Middle frontal gyrus (tissue), 1 donor: ENCODE results near the gene CA4.
"Not testable (repeated sequence)": the region's sequence is repeated elsewhere in the genome, so short reads cannot be mapped to it uniquely, and the experiment has no call there.

ENCODE experiments used
- DNase-seq: peaks from one replicate; pipeline ENCODE4 v3.0.0-alpha.2; 2015; ENCODE audit warnings: low spot score; ENCODE audit errors: extremely low spot score

The CA4 gene

DNA sequence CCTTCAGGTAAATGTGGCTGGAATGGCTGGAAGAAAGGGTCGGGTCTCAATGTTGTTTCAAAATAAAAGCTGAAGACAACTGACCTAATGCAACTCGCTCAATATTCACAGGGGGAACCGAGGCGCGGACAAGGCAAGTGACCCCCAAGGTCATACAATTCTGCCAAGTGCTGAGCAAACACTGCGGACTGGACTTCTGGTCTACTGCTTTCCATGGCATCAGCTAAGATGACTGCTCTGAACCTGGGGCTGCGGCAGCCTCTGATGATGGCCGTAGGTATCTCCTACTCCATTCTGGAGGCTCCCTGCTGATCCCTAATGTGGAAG, 21.9 kb downstream of the CA4 start:
- DNase-seq: no peak

DNA sequence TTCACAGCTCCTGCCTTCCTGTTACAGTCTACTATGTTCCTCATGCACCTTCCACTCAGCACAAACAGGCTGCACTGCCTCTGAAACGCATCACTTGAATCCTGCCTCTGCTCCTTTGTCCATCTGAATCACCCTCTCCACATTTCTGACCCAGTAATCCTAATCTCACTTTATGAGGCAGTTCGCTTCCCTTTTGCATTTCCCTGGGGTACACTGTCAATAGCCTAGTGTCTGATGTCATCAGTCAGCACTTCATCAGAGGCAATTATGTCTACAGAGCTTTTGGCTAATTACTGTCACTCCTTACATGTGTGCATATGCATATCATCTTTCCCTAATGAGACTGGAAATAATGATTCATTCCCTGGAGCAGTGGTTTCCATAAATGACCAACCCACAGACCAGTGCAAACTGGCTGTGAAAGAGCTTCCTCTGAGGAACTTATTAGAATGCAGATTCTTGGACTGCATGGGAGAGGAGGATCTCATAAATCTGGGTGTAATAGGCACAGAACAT, 23.6 kb downstream of the CA4 start:
- DNase-seq: no peak

DNA sequence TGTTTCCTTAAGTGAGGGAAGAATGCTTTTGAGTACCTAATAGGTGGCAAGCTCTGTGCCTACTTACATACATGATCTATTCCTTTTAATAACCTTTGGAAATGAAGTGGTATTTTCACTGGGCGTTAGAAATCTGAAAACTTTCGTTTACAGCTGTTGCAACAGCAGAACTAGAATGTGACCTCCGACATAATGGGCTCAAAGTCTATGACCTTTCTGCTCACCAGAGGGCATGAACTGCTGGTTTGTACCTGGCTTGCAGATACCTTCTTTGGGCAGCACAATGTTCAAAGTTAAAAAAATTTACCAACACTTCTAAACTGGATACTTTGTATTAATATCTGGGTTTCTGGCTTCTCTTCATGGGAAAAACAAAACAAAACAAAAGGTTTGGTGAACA, 24.3 kb downstream of the CA4 start:
- no peak for DNase-seq

DNA sequence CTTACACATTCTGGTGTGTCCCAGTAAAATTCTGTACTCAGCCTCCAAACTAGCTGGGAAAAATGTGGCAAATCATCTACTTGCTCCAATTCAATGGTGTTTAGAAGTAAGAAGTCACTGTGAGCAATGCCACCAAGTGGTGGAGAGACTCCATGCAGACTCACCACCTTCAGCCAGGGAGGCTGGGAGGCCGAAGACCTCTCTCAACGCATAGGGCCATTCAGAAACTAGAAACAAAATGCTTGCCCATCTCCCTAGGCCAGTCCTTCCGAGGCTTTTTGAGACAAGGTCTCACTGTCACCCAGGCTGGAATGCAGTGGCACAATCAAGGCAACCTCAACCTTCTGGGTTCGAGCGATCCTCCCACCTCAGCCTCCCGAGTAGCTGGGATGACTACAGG, 25.0 kb downstream of the CA4 start:
- not testable (repeated sequence) for DNase-seq

GRCh38 chr17:60176763-60177162, 27.0 kb downstream of the CA4 start:
- DNase-seq: not testable (repeated sequence)

DNA sequence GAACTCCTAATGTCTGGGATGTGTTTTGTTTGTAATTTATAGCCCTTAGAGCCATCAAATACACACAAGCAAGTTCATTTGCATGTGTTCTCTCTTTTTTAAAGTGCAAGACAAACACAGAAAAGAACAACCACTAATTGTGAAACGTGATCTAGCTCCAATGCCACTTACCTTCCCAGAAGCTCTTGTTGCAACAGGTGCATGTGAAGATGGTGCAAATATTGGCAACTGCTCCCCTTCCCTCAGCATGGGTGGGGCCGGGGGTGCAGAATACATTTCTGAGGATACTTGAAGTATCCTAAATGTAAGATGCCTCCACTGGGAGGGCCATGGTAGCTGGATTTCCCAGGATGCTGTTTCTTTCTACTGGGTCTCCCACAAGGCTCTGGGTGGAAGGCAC, 28.4 kb downstream of the CA4 start:
- DNase-seq: not testable (repeated sequence)

DNA sequence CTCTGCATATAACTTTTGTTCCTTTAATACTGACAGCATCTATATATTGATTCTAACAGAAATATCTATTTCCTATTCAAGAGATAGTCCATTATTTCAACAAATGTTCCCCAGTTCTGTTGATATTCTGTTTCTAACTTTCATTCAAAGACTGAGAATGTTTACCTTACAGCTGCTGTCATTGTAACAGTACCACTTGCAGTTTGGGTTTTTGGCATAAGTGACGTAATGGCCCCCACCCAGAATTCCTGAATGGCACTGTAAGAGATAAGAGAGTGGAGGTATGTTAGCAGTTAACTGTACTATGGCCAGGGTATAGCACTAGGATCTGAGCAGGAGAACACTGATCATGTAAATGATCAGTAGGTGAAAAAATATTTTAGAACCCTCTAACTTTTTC, 30.6 kb downstream of the CA4 start:
- DNase-seq: not testable (repeated sequence)

GRCh38 chr17:60186372-60186771, 36.6 kb downstream of the CA4 start:
- not testable (repeated sequence) for DNase-seq

GRCh38 chr17:60186846-60187745, 37.3 kb downstream of the CA4 start:
- not testable (repeated sequence) for DNase-seq

DNA sequence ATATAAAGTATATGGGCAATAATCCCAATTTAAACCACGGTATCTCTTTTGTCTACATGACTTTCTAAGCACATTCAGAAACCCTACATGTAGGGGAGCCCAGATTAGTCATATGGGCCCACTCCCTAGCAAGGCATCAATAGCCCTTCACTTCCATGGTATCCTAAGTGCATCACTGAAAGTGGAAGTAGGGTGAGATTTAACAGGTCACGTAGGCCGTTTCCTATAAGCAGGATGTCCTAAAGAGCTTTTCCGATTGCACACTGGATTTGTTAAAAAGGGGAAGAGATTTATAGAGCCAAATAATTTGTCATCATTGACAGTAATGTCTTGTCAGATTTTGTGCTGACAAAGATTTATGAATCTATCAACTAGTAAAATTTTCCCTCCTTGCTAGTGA, 39.0 kb downstream of the CA4 start:
- no peak for DNase-seq

DNA sequence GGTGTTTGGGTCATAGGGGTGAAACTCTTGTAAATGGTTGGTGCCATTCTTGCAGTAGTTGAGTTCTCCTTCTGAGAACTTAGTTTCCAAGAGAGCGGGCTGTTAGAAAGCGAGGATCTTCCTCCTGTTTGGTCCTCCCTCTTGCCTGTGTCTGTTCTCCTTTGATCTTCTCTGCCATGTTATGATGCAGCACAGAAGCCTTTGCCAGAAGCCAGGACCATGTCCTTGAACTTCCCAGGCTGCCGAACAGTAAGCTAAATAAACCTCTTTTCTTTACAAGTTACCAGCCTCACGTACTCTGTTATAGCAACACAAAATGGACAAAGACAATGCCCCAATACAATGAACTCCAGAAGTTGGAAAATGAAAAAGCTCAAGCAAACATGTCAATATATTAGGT, 40.3 kb downstream of the CA4 start:
- DNase-seq: not testable (repeated sequence)

GRCh38 chr17:60193032-60193431, 43.3 kb downstream of the CA4 start:
- DNase-seq: not testable (repeated sequence)

GRCh38 chr17:60193482-60193881, 43.7 kb downstream of the CA4 start:
- DNase-seq: no peak

- DNase-seq: not testable (repeated sequence)
These were observed 44.4 kb downstream of the CA4 start for GRCh38 chr17:60194141-60194540.

- DNase-seq: not testable (repeated sequence)
These were observed 48.9 kb downstream of the CA4 start for GRCh38 chr17:60198630-60199029.

DNA sequence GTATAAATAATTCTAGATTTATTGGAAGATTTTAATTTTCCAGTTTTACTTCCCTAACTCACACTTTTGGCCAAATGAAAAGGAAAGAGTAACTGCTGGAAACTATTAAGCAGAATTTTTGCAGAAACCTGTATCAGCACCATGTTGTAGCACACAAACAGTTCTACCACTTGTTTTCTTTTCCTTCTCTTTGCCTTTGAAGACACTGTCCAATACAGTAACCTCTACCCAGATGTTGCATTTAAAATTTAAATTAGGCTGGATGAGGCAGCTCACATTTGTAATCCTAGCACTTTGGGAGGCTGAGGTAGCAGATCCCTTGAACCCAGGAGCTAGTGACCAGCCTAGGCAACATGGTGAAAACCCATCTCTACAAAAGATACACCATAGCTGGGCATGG, 56.0 kb downstream of the CA4 start:
- not testable (repeated sequence) for DNase-seq

DNA sequence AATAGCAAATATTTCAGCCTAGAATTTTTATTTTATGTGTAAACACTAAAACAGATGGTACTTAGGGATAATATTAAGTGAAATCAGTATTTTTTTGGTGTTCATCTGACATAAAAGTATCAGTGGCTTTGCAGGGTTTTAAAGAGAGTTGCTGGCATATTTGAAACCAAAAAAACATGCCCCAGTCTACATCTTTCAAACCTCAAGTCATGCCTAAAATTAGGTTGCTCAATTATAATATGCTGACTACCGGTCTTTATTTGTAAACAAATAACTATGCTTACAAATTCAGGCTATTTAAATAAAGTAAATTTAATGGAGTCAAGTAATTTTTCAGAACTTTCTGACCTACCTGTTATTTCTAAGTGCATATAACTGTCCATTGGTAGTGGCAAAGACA, 58.5 kb downstream of the CA4 start:
- not testable (repeated sequence) for DNase-seq
